HG02840 (cell line): Measurements from ENCODE around the gene CCDC40.

ENCODE experiments used
- ATAC-seq: cut with Tn5 transposase; IDR thresholded peaks from one replicate; pipeline ENCODE4 v1.9.1; 2021; ENCODE audit warnings: mild to moderate bottlenecking, moderate library complexity, moderate number of reproducible peaks; ENCODE audit not compliant: unreplicated experiment, low FRiP score

CCDC40 gene

GRCh38 chr17:80109713-80110446, 73.4 kb downstream of the CCDC40 start:
- ATAC-seq = no peak

GRCh38 chr17:80110447-80110812, 74.0 kb downstream of the CCDC40 start:
- ATAC-seq = no peak

DNA sequence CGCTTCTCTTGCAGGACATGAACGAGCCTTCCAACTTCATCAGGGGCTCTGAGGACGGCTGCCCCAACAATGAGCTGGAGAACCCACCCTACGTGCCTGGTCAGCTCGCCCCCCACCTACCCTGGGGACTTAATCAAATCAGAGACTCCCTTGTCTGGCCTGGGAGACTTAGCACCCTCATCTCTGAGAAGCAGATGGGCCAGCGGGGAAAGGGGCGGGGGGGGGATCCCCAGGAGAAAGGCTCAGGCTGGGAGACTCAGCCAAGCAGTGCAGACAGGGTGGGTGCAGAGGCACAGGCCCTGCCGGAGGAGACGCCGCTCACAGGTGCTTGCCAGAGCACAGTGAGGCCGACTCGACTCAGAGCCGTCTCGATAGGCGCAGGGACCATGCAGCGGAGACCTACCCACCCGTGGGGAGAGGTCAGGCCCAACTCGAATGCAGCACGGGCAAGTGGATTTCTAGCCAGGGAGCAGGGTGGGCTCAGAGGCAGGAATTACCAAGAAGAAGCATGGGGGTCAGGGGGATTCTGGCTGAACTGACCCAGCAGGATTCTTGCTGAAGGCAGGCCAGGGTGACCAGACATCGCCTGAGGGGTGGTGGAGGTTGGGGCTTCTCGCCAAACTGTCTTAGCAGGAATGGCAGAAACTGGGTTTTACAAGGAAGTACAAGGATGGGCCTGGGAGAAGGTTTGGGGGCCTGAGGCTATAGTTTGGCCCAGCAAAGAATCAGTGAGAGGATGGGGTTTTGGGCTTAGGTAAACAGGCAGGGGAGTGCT, 74.7 kb downstream of the CCDC40 start:
- ATAC-seq = no peak

DNA sequence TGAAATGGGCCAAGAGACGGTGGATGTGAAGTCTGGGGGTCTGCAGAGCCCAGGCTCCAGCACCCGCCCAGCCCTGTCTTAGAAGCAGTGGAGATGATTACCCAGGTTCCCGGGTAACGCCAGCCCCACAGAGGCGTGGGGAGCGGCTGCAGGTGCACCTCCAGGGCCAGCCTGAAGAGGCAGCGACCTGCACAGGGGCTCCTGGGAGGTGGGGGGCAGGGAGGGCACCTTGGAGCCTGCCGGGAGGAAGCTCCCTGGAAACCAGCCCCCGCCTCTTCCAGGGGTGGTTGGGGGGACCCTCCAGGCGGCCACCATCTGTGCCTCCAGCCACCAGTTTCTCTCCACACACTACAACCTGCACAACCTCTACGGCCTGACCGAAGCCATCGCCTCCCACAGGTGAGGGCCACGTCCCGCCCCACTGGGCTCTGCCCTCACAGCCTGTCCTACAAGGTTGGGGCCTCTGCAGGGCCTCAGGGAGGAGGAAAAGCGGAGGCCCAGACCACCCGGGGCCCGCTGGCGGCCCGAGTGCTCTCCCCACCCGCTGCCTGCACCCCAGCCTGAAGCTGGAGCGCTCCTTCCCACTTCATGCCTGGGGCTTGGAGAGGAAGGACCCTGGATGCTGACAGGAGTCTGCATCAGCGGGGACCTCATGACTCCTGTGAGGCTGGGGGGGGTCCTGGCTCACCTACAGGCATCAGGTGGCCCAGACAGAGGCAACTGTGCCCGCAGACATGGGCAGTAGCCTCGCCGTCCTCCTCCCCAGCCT, 75.4 kb downstream of the CCDC40 start:
- ATAC-seq = no peak

- no peak for ATAC-seq
Observed at GRCh38 chr17:80112471-80113032, 76.1 kb downstream of the CCDC40 start.

DNA sequence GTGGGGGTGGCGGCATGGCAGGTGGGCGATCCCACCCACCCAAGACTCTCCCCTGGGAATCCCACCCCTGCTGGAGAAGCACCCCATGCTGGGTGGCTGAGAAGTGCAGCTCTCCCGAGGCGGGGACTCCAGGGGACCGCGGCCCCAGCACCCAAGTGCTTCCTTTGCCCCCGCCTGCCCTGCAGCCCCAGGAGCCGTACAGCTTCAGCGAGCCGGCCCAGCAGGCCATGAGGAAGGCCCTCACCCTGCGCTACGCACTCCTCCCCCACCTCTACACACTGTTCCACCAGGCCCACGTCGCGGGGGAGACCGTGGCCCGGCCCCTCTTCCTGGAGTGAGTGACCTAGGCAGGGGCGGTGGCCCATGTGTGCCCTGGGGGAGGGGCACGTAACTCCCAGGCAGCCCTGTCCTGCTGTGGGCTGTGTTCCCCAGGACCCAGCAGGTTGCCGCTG, 76.6 kb downstream of the CCDC40 start:
- no peak for ATAC-seq

GRCh38 chr17:80114758-80115157, 78.3 kb downstream of the CCDC40 start:
- ATAC-seq = no peak

GRCh38 chr17:80115159-80115558, 78.7 kb downstream of the CCDC40 start:
- ATAC-seq = no peak

DNA sequence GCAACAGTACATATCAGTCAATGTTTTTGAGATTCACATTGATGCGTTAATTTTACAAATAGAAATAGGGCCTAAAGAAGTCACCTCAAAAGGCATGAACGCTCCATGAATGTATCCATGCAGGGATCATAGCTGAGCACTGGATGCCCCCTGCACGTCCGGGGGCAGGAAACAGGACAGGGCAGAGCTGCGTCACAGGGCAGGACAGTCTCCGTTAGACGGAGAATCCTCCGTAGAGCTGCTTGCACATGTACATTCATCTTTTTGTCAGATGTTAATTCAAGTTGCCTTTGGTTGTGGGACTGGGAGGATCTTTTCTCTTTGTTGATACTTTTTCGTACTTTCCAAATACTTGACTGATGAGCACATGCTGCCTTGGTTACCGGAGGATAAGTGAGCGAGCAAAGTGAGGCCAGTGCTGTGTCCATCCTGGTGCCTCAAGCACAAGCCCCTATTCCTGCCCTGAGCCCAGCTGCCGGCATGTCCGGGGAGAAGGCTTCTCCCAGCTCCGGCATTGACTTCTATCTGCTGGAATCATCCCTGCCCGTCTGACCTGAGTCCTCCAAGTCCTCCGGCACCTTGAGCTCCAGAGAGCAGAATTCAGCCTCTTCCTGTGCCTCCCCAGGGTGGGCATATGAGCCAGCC, 80.0 kb downstream of the CCDC40 start:
- no peak for ATAC-seq

GRCh38 chr17:80116921-80117380, 80.5 kb downstream of the CCDC40 start:
- ATAC-seq = no peak

DNA sequence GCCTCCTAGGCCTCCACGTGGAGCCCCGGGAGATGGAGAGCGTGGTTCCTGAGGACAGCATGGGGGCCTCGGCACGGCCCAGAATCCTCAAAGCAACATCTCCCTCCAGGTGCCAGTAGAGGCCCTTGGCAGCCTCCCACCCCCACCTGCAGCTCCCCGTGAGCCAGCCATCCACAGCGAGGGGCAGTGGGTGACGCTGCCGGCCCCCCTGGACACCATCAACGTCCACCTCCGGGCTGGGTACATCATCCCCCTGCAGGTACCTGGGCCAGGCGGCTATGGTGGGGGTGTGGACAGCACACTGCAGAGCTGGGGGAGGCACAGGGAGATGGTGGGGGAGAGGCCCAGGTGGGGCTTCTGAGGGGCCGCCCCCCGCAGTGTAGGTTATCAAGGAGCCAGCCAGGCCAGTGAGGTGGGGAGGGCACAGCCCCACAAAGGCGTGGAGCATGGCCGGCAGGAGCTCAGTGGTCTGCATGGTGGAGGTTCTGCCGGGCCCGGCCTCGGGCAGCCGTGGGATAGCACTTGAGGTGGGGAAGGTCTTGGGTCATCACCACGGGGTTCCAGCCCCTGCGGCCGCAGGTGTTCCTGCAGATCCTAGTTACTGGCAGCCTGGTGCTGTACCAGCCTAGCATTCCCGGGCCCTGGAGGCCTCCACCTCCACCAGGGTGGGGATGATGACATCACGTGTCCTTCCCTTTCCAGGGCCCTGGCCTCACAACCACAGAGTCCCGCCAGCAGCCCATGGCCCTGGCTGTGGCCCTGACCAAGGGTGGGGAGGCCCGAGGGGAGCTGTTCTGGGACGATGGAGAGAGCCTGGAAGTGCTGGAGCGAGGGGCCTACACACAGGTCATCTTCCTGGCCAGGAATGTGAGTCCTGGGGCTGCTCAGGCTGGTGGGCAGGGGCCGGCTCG, 81.3 kb downstream of the CCDC40 start:
- no peak for ATAC-seq

DNA sequence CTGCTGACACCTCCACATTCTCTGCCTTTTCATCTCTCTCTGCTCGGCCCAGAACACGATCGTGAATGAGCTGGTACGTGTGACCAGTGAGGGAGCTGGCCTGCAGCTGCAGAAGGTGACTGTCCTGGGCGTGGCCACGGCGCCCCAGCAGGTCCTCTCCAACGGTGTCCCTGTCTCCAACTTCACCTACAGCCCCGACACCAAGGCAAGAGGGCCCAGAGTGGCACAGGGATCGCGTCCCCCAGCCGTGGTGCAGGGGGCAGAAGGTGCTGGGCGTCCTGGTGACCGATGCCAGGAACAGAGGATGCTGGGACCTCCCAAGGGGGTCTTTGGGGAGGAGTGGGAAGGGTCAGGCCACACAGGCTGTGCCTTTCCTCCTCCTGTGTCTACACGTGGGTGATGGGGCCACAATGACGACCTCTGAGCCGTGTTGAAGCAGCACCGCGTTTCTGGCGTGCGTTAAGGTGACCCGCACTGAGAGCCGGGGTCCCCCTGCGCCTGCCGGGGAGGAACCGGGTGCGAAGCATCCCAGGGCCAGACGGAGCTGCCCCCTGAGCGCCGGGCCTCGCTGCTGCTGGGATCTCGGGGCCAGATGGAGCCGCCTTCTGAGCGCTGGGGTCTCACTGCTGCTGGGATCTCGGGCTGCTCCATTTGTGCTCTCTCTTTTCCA, 82.3 kb downstream of the CCDC40 start:
- no peak for ATAC-seq

DNA sequence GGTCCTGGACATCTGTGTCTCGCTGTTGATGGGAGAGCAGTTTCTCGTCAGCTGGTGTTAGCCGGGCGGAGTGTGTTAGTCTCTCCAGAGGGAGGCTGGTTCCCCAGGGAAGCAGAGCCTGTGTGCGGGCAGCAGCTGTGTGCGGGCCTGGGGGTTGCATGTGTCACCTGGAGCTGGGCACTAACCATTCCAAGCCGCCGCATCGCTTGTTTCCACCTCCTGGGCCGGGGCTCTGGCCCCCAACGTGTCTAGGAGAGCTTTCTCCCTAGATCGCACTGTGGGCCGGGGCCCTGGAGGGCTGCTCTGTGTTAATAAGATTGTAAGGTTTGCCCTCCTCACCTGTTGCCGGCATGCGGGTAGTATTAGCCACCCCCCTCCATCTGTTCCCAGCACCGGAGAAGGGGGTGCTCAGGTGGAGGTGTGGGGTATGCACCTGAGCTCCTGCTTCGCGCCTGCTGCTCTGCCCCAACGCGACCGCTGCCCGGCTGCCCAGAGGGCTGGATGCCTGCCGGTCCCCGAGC, 82.9 kb downstream of the CCDC40 start:
- ATAC-seq = no peak

- no peak for ATAC-seq
Observed at GRCh38 chr17:80119839-80120238, 83.4 kb downstream of the CCDC40 start.

DNA sequence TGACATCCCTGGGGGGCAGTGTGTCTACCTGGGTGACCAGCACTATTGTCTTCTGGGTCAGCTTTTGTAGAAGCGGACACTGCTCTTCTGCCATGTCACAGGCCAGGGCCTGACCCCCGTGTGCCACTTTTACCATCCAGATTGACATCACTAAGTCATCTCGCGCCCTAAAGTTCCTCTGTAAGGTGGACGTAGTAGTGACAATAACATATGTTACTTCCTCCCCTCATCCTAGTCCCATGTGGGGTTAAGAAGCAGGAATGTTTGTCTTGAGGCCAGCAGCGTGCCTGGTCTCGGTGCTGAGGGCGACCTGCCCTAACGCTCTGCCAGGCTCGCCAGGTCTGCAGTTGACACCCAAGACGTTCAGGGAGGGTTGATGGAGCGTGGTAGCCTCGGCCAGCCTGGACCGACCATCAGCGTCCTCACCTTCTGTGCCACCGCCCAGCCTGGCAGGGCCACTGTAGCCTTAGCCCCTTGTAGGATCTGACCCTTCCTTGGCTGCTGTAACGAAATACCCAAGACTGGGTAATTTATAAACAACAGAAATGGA, 85.7 kb downstream of the CCDC40 start:
- ATAC-seq = no peak

DNA sequence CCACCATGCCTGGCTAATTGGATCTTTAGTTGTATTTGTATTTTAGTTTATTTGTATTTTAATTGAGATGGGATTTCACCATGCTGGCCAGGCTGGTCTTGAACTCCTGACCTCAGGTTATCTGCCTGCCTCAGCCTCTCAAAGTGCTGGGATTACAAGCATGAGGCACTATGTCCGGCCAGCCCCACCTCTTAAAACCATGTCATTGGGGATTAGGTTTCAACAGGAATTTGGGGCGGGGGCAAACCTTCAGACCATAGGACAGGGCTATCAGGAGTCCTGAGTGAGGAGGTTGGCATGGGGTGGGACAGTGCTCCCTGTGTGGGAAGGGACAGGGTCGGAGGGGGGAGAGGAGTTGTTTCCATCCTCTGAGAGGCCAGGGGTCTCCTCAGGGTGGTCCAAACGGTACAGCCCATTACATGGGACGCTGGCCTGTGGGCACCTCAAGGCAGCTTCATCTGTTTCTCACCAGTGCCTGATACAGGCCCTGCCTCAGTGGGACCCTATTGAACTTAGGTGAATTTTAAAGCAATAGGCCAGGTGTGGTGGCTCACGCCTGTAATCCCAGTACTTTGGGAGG, 86.6 kb downstream of the CCDC40 start:
- no peak for ATAC-seq

DNA sequence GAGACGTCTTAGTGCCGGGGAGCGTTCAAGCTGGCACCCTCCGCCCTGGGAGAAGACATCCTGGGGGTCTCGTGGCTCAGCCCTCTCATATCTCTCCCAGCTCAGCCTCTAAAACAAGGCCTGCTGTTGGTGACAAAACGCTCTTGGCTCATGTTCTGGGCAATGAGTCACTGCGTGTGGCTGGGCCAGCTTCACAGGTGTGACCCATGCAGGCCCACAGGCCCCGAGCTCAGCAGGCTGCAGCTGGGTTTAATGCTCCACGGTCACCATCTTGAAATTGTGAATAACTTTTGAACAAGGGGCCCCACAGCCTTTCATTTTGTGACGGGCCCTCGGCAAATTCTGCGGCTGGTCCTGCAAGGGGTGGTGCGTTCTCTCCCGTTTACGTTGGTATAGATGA, 87.3 kb downstream of the CCDC40 start:
- no peak for ATAC-seq
